G401 (cell line): ENCODE data around the gene NLRC5. TPM values are rescaled to one million over a fixed set of nuclear protein-coding genes. Genes with fewer than 3 reads are reported as not detected.
"Not testable (repeated sequence)": the region's sequence is repeated elsewhere in the genome, so short reads cannot be mapped to it uniquely, and the experiment has no call there.

Experiments used
- DNase-seq: peaks from one replicate; pipeline ENCODE4 v3.0.0-alpha.2; 2015; ENCODE audit warnings: low spot score
- in situ Hi-C: cut with HindIII; loops from 2 replicates; pipeline ENCODE4 v1.10.0; 2016; ENCODE audit warnings: low sequenced_read_pairs, mixed read lengths
- total RNA-seq: library from RNA; depleted of rRNA; stranded (reverse); fragments of >200 nt; shearing (Covaris generic); gene quantifications from 2 replicates; pipeline ENCODE4 v1.2.3, GENCODE V29; 2014

NLRC5 gene
- total RNA-seq, 1 experiment from 2014 or later, result 0.07 TPM

GRCh38 chr16:56956076-56956475 is 33.3 kb upstream of the NLRC5 start:
- in situ Hi-C loops, result loop anchor here (25.0 kb wide), 2 partner anchors 94 to 106 kb away; partner anchors contain the start of gene SLC12A3
- no peak for DNase-seq

DNA sequence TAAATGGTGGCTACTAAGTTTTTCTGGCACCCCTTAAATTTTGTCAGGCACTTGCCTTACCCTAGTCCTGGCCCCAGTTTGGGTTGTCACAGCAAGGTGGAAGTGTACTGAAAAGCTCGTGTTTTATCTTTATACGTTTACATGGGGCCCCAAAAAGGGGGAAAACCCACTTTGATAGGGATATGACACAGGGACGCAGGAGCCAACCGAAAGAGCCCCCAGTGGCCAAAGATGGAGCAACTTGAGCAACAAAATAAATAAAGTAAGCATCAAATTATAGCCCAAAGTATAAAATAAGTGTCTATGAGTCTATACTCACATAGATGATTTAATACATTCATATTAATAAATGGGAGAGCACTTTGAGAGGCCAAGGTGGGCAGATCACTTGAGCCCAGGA is 32.6 kb upstream of the NLRC5 start:
- DNase-seq, result no peak
- in situ Hi-C loops, result loop anchor here (25.0 kb wide), 2 partner anchors 94 to 106 kb away; partner anchors contain the start of gene SLC12A3

GRCh38 chr16:56960681-56961281 is 28.6 kb upstream of the NLRC5 start:
- no peak for DNase-seq
- in situ Hi-C loops, result loop anchor here (25.0 kb wide), 2 partner anchors 98 to 102 kb away; partner anchors contain the start of gene SLC12A3

GRCh38 chr16:56961386-56961785 is 28.0 kb upstream of the NLRC5 start:
- in situ Hi-C loops, result loop anchor here (25.0 kb wide), 2 partner anchors 99 to 101 kb away; partner anchors contain the start of gene SLC12A3
- no peak for DNase-seq

DNA sequence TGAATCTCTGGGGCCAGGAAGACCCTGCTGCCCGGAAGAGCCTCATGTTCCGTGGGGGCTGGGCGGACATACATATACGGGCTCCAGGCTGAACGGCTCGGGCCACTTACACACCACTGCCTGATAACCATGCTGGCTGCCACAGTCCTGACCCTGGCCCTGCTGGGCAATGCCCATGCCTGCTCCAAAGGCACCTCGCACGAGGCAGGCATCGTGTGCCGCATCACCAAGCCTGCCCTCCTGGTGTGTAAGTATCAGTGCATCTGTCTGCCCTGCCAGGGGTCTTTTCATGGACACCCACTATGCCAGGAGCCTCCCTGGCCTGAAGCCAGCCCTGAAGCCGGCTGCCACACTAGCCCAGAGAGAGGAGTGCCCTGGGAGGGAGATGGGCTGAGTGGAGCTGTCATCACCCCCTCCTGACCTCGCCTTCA is 27.5 kb upstream of the NLRC5 start, which contains the start of gene CETP:
Gene CETP, plus strand, starts transcription at position 100 of the 431 bp plus-strand sequence. Its CDS starts 30 bp downstream, at position 130.
- DNase-seq, result no peak
- in situ Hi-C loops, result loop anchor here (25.0 kb wide), 2 partner anchors 100 kb away; partner anchors contain the start of gene SLC12A3

DNA sequence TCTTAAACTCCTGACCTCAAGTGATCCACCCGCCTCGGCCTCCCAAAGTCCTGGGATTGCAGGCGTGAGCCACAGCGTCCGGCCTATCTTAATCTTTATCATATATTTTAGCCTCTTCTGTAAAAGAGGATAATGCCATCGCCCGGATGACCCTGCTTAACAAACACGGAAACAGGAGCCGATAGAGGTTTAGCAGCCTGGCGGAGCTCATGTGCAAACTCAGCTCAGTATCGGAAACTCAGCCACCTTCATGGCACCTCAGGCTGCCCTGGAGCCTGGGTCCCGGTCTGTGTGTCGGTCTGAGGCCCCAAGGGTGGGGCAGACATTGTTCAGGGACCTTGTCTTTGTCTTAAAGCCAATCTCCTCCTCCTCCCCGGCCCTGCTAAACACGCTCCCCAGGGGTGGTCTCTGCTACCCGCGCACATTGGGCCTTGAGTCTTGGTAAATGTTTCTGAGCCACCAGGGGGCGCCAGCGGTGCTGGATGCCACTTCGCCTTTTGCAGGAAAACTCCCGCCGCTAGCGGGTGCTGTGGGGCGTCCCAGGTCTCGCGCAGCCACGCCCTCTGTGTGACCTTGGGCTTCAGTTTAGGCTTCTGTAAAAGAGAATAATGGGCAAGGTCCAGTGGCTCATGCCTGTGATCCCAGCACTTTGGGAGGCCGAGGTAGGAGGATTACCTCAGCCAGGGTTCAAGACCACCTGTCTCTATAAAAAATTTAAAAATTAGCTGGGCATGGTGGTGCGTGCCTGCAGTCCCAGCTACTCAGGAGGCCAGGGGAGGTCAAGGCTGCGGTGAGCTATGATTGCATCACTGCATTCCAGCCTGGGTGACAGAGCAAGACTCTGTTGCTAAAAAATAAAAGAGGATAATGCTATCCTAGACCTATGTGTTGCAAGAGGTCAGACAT is 24.9 kb upstream of the NLRC5 start:
- in situ Hi-C loops, result loop anchor here (25.0 kb wide), 2 partner anchors 98 to 102 kb away; partner anchors contain the start of gene SLC12A3
- peak; percentile 26 for DNase-seq

GRCh38 chr16:56965149-56966092 is 23.9 kb upstream of the NLRC5 start:
- no peak for DNase-seq
- in situ Hi-C loops, result loop anchor here (25.0 kb wide), 2 partner anchors 97 to 103 kb away; partner anchors contain the start of gene SLC12A3

- no peak for DNase-seq
- in situ Hi-C loops, result loop anchor here (25.0 kb wide), 2 partner anchors 96 to 104 kb away; partner anchors contain the start of gene SLC12A3
Observed at GRCh38 chr16:56966093-56966475, 23.3 kb upstream of the NLRC5 start.

DNA sequence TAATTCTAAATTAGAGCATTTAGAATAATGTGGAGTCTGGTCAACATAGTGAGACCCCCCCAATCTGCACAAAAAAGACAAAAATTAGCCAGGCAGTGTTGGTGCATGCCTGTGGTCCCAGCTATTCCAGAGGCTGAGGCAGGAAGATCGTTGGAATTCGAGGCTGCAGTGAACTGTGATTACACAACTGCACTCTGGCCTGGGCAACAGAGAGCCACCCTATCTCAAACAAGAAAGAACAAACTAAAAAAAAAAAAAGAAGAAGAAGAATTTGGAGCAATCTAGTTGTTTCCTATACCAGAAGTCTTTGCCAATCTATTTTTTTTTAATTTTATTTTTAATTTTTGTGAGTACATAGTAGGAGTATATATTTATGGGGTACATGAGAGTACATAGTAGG is 21.6 kb upstream of the NLRC5 start:
- in situ Hi-C loops, result loop anchor here (25.0 kb wide), 2 partner anchors 95 to 105 kb away; partner anchors contain the start of gene SLC12A3
- no peak for DNase-seq

GRCh38 chr16:56969769-56970168 is 19.6 kb upstream of the NLRC5 start:
- in situ Hi-C loops, result loop anchor here (25.0 kb wide), 2 partner anchors 93 to 107 kb away; partner anchors contain the start of gene SLC12A3
- no peak for DNase-seq

DNA sequence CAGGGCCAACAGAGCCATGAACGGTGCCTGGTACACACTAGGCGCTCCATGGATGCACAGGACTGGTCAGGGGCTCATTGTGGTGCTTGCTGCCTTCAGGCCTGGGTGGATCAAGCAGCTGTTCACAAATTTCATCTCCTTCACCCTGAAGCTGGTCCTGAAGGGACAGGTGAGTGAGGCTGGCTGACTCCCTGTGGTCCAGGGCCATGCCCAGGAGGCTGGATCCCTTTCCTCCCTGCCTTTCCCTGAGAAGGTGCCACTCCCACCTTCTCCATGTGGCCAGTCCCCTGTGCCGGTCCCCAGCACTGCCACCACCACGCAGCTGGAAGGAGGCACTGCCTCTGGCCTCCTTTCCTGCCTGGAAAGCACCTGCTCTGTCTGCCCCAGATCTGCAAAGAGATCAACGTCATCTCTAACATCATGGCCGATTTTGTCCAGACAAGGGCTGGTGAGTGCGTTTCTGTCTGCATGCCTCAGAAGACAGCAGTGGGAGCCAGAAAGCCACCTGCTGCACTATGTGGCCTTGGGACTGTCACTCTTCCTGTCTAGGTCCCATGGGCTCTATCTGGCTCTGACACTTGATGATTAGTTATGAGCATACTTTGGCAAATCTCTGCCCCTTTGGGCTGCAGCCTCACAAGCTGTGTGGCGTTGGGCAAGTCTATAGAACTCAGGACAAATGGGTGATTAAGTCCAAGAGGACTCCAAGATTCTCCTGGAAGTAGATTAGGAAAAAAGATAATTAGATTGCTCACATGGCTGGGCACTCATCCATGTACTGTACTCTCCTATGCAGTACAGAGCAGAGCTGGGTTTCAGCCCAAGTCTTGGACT is 18.2 kb upstream of the NLRC5 start:
- in situ Hi-C loops, result loop anchor here (25.0 kb wide), 2 partner anchors 91 to 109 kb away; partner anchors contain the start of gene SLC12A3
- DNase-seq, result no peak

GRCh38 chr16:56971768-56972043 is 17.7 kb upstream of the NLRC5 start:
- no peak for DNase-seq
- in situ Hi-C loops, result loop anchor here (25.0 kb wide), 2 partner anchors 91 to 109 kb away; partner anchors contain the start of gene SLC12A3

DNA sequence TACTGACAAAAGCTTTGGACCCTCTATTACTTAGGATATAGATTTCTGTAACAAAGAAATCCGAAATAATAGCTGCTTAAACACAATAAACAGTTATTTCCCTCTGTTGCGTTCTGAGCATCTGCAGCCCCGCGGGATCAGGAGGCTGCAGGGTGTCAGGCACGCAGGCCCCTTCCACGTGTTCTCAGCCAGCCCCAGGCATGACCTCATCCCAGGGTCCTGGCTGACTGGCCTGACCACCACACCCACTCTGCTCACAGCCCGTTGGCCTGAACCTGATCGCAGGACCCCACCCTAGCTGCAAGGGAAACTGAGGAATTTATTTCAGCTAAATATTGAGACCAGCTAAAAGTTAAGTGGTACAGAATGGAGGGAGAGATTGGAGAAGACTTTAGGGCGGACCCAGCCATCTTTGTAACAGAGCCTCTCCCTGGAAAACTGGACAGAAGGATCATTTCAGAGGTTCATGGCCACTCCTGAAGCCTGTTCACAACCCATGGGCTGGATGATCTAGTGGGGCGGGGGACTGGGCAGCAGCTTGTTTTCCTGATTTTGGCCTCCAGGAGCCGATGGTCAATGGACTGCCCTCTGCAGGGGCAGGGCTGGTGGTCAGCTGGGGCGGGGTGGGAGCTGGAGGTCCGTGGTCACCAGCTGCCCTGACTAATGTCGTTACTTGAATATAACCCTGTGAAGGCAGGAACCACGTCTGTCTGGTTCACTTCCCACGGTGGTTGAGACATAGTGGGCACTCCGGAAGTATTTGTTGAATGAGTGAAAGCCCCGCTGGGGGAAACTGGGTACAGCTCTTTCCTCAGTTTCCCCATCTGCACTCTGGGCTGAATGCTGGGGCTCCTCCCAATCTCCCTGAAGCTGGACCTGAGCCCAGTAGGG is 16.7 kb upstream of the NLRC5 start:
- in situ Hi-C loops, result loop anchor here (25.0 kb wide), 2 partner anchors 90 to 110 kb away; partner anchors contain the start of gene SLC12A3
- DNase-seq, result no peak

DNA sequence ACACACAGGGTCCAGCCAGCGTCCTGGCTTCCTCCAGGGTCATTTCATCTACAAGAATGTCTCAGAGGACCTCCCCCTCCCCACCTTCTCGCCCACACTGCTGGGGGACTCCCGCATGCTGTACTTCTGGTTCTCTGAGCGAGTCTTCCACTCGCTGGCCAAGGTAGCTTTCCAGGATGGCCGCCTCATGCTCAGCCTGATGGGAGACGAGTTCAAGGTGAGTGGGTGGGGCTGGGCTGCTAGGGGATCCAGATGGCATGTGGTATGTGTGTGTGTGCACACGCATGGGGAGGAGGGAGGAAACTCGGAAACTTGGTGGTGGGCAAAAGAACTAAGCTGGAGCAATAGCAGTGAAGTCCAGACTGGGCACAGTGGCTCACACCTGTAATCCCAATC is 16.1 kb upstream of the NLRC5 start:
- in situ Hi-C loops, result loop anchor here (25.0 kb wide), 2 partner anchors 89 to 111 kb away; partner anchors contain the start of gene SLC12A3
- DNase-seq, result no peak

DNA sequence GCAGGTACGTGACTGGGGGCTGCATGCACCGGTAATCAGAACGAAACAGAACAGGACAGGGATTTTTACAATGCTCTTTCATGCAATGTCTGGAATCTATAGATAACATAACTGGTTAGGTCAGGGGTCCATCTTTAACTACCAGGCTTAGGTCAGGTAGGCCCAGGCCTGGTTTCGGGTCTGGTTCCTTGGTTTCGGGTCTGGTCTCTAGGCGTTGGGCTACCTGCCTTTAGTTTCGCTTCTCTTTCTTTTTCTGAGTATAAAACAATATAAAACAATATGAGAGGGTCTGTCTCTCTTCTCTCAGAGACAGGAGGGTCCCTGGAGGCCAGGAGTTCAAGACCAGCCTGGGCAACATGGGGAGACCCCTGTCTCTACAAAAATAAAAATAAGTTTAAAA is 15.5 kb upstream of the NLRC5 start:
- in situ Hi-C loops, result loop anchor here (25.0 kb wide), 2 partner anchors 88 to 112 kb away; partner anchors contain the start of gene SLC12A3
- DNase-seq, result not testable (repeated sequence)

DNA sequence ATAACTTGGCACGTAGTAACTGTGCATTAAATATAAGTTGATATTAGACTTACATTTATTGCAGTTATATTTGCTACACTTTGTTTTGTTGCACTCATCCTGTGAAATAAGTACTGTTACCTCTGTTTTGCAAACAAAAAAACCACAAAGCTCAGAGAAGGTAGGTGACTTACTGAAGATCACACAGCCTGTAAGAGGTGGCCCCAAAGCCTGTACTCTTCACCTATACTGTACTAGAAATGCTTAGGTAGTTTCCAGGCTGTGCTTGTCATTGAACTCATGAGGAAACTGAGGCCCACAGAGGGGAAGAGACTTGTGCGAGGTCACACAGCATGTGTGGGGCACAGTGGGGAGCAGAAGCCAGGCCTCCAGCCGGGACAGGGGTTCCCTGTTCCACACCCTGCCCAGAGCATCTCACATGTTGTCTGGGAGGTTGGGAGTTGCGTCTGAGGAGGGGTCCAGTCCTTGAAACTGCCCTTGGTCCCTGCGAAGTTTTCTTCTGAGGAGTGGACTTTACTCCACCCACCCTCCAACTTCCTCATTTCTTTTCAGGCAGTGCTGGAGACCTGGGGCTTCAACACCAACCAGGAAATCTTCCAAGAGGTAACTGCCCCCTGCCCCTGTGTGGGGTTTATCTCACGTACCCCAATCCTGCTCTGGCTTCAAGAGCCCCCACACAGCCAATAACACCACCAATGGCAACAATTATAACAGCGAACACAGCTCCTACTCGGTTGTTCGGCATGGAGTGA is 14.6 kb upstream of the NLRC5 start:
- in situ Hi-C loops, result loop anchor here (25.0 kb wide), 2 partner anchors 88 to 112 kb away; partner anchors contain the start of gene SLC12A3

More for the DNA sequence above, 14.6 kb upstream of the NLRC5 start:
- no peak for DNase-seq
